ENCODE measurements around the gene NRAP.

The NRAP gene

DNA sequence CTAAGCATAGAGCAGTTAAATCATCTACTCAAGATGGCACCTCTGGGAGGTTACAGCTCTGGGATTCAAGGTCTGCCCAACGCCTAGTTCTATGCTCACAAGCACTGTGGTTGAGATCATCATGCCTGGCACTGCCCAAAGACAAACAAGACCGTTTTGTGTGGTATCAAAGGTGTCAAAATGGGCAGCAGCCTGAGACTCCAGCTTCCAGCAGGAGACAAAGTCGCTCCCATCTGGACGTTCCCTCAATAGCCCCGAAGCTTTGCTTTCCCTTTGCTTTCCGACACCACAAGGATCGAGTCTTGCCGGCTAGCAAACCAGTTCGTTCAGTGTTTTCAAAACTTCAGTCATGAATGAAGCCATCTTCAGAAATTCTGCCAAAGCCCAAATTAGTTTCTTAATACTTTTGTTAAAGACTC, 105.9 kb downstream of the NRAP start:
- DNase-seq (ENCODE audit: low spot score): no peak

DNA sequence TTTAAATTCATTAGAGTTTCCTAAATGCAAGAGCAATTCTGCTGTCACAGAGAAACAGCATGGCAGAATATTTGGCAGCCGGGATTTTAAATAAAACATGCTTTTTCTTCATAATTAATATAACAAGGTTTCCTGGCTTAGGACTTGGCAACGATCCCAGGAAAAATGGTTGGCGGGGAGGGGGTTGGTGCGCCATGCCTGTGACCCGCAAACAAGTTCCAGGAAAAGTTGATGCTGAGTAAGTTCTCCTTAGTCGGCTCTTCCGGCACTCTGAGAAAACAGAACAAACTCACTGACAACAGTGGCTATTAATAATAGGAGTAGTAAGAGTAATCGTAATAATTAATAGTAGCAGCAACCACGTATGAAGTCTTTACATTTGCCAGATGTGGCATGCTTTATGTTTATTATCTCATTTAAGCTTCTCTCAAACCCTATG, 106.4 kb downstream of the NRAP start:
- DNase-seq (ENCODE audit: low spot score): no peak

DNA sequence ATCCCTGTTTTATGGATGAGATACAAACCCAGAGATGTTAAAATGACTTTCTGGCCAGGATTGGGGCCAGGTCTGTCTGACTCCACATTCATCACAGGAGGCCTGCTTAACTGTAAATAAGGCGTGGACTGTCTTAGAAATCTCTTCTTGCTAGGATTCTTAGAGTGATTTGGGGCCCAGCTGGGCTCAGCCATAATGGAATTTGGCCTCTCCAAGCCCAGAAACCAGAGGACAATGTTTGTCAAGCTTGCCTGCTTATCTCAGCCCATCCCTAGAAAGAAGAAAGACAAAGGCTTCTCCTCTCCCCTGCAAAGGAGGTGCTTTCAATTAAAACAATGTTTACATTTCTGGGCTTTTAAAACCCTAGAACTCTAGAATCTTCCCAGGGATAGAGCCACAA, 108.1 kb downstream of the NRAP start:
- no peak for DNase-seq (ENCODE audit: low spot score)

DNA sequence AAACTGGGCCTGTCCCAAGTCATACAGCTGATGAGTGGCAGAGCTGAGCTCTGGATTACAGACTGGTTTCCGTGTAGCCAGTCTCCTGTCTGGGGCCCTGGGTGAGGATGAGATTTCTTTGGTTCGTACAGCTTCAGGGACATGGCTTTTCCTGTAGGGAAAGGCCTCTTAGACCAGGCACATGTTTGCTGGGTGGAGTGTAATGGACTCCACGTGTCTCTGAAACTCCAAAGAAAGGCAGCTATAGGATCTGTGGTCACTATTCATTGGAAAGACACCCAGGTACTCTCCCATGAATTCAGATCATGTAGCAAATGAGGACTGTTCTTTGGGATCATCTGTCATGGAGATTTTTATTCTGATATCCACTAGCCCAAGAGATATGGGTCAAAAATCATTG, 108.6 kb downstream of the NRAP start:
- DNase-seq (ENCODE audit: low spot score): no peak

DNA sequence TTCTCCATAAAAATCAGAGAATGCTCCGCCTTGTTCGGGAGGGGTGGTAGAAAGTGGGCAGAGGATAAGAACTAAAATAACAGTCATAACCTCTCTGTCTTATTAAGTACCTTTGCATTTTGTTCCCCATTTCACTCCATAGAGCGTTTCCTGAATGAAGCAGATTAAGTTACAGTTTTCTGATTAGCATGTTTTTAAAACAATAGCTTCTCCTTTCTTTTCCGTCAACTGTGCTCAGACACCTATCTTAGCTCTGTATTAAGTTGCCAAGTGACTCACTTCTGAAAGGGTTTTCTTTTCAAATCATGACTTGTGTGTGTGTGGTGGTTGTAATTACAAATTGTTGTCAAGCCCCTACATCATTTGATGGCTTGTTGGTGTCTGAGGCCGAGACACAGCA, 109.6 kb downstream of the NRAP start:
- no peak for DNase-seq (ENCODE audit: low spot score)

DNA sequence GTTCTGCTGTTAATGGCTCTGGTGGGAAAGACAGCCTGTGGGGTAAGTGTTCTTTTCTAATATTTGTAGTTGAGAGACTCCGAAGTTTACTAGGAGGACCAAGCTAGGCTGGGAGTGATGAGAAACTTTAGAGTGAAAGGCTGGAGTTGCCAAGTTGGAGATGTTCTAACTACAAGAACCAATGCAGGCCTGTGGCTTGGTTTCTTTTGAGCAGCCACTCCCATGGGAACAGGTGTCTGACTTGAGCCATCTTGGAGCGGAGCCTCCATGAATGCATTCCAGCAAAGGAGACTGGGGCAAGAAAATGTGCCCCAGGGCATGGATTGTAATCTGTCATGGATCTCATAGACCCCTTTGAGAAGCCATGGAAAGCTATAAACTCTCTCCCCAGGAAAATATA, 110.7 kb downstream of the NRAP start:
- DNase-seq (ENCODE audit: low spot score): no peak

DNA sequence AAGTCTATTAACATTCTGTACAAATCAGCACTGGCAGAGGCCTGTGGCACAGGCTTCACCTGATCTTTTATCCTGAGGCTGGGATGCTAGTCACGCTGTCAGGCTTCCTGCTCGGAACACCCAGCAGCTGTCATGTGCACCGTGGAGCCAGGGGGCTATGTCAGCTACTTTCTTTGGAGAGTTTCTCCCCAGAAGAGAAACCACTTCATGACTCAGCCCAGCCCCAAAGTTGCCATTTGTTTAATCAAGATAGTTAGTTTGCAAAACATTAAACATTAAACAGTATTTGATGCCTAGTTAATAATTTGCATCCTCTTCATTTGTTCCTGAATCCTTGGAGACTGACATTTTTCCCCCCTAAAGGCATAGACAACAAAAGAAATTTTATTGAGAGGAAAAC, 111.1 kb downstream of the NRAP start, which contains the start of gene HABP2:
Gene HABP2 (plus strand): TSS at position 353 of the 400 bp plus-strand sequence. CDS start 69 bp downstream, outside the sequence.
- no peak for DNase-seq (ENCODE audit: low spot score)

DNA sequence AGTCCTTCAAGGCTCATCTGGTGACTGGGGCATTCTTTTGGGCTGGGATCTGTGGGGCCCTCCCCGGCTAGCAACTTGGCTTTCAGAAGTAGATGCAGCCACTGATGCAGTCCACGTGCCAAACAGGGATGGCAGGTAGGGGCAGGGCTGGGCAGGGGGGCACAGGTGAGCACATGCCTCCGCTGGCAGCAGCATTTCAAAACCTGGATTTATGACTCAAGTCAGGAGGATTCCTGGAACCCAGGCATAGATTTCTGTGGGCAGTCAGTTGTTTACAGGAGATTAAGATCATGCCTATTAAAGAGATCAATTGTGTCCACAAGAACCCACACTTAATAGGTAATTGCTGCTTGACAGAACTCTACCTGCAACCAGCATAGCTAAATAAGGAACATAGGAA, 111.8 kb downstream of the NRAP start:
- no peak for DNase-seq (ENCODE audit: low spot score)

DNA sequence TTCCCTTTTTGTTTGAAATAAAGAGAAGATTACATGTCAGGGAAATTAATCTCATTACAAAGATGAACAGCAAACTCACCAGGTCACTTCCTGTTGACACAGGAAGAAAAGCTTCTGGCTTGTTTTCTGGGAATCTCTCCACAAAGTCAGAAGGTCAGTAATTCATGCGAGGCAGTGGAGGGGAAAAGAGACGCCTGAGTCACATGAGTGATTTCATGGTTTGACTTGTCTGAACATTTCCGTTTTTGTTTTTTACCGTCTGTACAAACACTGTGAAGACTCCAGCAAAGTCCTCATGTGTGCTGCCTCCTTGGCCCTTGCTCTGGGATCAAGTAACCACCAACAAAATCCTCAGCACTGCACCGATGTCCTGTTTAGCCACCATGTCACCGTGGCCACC, 113.5 kb downstream of the NRAP start:
- DNase-seq (ENCODE audit: low spot score): no peak

DNA sequence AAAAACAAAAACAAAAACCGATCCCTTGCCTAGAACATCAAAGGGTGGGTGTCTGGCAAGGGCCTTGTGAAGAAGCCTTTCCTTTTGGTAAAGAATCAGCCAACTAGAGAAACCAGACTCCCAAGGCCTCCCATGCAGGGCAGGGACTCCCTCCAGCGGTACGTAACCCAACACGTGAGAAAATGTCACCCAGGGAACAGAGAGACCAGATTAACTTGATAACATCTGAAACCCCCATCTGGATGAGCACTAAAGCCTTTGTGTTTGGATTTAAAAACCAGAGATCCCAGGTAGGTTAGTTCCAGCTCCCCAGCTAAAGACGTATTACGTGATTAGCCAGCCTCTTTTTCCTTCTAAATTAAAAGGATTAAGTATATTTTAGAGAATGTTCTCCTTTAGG, 114.0 kb downstream of the NRAP start:
- no peak for DNase-seq (ENCODE audit: low spot score)

DNA sequence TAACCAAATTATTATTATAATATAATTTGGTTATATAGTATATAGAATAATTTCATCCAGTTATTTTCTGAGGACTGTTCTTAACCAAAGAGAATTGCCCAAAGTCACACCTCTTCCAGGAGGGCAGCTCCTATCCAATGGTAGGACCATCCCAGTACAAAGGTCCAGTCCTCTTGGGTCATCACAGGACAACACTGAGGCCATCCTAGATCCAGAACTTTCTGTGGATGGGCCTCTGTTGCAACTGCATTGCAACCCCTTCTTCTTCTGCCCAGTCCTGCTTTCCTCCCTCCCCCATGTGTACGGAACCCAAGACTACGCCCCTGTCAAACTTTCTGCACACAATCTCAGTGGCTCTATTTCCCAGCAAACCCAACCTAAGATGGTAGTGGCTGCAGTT, 116.4 kb downstream of the NRAP start:
- no peak for DNase-seq (ENCODE audit: low spot score)

DNA sequence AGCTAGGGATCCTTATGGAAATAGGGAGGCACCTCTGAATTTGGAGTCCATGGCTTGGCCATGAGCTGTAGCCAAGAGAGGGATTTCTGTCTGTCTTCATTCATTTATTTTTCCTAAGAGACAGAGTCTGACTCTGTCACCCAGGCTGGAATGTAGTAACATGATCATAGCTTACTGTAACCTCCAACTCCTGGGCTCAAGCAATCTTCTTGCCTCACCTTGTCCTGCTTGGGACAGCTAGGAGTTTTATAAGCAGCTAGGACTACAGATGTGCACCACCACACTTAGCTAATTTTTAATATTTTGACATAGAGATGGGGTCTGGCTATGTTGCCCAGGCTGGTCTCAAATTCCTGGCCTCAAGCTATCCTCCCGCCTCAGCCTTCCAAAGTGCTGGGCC, 119.4 kb downstream of the NRAP start:
- no peak for DNase-seq (ENCODE audit: low spot score)

DNA sequence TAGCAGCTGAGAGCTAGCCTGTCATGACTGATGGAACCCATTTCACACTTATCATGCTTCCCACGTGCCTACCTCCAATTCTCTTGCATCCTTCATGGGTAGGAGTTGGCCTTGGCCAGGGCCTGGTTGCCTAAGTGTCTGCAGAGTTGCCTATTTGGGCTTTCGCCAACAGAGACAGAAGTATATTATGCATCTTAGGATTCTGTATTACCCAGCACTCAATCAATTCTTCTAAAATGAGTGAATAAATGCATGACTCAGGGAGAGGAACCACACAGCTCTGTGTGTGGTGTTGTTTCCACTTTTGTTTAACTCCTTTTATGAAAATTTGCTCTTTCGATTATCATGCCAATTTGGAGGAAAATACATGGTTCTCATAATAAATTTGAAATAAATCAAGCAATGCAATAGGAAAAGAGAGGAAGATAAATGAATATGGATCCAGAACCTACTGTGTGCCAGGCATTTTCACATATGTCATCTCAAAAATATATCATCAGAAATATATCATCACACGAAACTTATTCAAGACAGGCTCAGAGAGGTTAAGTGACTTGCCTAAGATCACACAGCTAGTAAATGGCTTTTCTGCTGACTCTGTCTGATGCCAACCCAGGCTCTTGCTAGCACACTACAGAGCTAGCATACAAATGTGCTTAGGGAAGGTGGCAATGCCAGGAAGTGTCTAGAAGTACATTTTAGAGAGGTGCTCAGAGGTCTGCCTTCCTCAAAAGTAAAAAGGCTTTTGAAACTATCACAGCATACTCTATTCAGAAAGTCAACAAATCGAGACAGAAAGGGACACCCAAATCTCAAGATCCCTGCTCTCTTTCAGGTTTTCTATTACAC, 120.5 kb downstream of the NRAP start:
- no peak for DNase-seq (ENCODE audit: low spot score)

DNA sequence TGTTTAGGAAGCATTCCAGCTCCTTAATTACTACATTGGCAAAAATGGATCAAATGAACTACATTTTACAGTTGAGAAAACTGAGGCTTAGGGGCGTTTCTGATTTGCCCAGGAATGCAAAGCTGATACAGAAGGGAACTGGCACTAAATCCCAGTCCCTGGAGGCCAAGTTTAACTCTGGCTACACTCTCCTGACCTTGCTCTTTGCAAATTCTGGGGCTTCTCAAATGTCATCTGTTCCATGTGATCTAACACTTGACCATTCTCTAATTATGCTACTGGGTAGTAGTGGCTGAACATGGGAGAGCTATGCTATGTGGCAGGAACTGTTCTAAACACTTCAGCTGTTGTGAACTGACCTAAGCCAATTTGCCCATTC, 122.3 kb downstream of the NRAP start:
- DNase-seq (ENCODE audit: low spot score): no peak

DNA sequence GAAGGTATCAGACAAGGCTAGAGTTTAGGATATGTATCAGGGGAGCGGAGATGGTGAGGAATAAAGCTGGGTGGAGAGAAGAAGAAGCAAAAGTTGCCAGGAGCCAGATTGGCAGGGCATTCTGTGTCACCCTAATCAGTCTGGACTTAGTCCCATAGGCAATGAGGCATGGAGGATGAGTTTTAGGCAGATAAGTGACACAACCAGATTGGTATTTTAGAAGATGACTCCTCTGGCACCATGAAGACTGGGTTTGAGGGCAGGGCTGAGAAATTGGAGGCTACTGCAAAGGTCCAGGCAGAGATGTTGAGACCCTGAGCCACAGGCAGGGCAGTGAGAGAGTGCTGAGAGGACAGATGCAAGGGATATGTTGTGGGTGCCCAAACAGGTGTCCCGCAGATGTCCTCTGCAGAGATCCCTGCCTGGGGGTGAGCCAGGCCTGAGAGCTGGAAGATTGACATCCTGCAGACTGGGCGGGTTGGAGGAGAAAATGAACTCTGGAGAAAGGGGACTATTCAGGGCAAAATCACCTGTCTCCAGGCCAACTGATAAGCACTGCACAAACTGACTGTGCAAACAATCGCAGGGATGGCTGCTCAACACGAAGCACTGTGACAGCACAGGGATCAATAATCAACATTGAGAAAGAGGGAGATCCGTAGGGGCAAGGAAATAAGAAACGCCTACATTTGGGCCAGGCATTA, 122.8 kb downstream of the NRAP start:
- DNase-seq (ENCODE audit: low spot score): no peak

DNA sequence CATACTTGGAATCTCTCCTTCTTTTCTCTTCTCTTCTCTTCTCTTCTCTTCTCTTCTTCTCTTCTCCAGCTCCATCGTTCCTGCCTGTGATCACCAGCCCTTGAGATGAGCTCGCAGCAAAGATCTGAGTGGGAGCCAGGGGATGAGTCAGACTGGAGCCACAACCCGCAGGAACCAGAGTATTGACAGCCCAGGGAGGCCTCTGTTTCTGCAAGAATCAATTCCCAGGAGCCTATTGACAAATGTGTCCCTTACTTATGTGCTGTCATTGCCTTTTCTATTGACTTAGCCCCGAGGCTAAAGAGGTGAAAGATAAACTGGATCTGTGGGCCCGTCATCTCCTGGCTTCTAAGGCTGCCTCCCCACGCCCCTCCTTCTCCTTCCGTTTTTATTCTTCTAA, 124.1 kb downstream of the NRAP start:
- no peak for DNase-seq (ENCODE audit: low spot score)

All from CD4-positive, alpha-beta T cell treated with Interleukin-15 for 4 hours (primary cell).